Cardiac septum (tissue), 1 donor: Measurements from ENCODE around the gene PTX3. TPM values are rescaled to one million over a fixed set of nuclear protein-coding genes. Genes with fewer than 3 reads are reported as not detected.

Experiments used
- DNase-seq: peaks from one replicate; pipeline ENCODE4 v3.0.0-alpha.2; 2020; ENCODE audit warnings: low spot score
- intact Hi-C: fragments of 100-400 bp; cut with DNase I; formaldehyde crosslinking; loops from one replicate; pipeline ENCODE4 v1.14.0; 2022
- total RNA-seq: library from RNA; stranded (reverse); fragmentation: NEBNext Ultra II Directional; extraction: Animal tissue kit (Norgen Biotek cat#: 25700); gene quantifications from one replicate; pipeline ENCODE4 v1.2.1, GENCODE V29; 2021
- donor health status: DM: no; HTN: no; CAD: no.

The PTX3 gene
- total RNA-seq, 1 donor from 2014 or later, result 2.2 TPM

- no peak for DNase-seq
- intact Hi-C loops, result no loop called here
Measured at GRCh38 chr3:157418104-157418503, 18.5 kb upstream of the PTX3 start.

GRCh38 chr3:157420606-157421130, 16.0 kb upstream of the PTX3 start:
- DNase-seq, result no peak
- intact Hi-C loops, result no loop called here

- intact Hi-C loops, result no loop called here
- no peak for DNase-seq
Measured at GRCh38 chr3:157423337-157423736, 13.3 kb upstream of the PTX3 start.

- intact Hi-C loops, result no loop called here
- DNase-seq, result no peak
Measured at GRCh38 chr3:157427901-157428300, 8.7 kb upstream of the PTX3 start.

- intact Hi-C loops, result no loop called here
- no peak for DNase-seq
Measured at GRCh38 chr3:157428853-157429252, 7.8 kb upstream of the PTX3 start.

- DNase-seq, result no peak
- intact Hi-C loops, result no loop called here
Measured at GRCh38 chr3:157429708-157430107, 6.9 kb upstream of the PTX3 start.

GRCh38 chr3:157438194-157438730, 1.6 kb downstream of the PTX3 start:
- no peak for DNase-seq
- intact Hi-C loops, result no loop called here

GRCh38 chr3:157441102-157441624, 4.5 kb downstream of the PTX3 start:
- DNase-seq, result no peak
- intact Hi-C loops, result no loop called here

- intact Hi-C loops, result no loop called here
- DNase-seq, result no peak
Measured at GRCh38 chr3:157442729-157443128, 6.1 kb downstream of the PTX3 start.

GRCh38 chr3:157443905-157444796, 7.5 kb downstream of the PTX3 start:
- no peak for DNase-seq
- intact Hi-C loops, result no loop called here

- intact Hi-C loops, result no loop called here
- DNase-seq, result no peak
Measured at GRCh38 chr3:157444797-157445184, 8.1 kb downstream of the PTX3 start.

GRCh38 chr3:157445857-157446256, 9.2 kb downstream of the PTX3 start:
- DNase-seq, result no peak
- intact Hi-C loops, result no loop called here

- intact Hi-C loops, result no loop called here
- no peak for DNase-seq
Measured at GRCh38 chr3:157447026-157447694, 10.5 kb downstream of the PTX3 start.

- DNase-seq, result no peak
- intact Hi-C loops, result no loop called here
Measured at GRCh38 chr3:157452097-157452496, 15.4 kb downstream of the PTX3 start.

GRCh38 chr3:157453824-157454223, 17.2 kb downstream of the PTX3 start:
- no peak for DNase-seq
- intact Hi-C loops, result no loop called here

GRCh38 chr3:157459706-157460105, 23.1 kb downstream of the PTX3 start:
- DNase-seq, result no peak
- intact Hi-C loops, result no loop called here

- intact Hi-C loops, result no loop called here
- no peak for DNase-seq
Measured at GRCh38 chr3:157460253-157460652, 23.6 kb downstream of the PTX3 start.

- intact Hi-C loops, result no loop called here
- DNase-seq, result no peak
Measured at GRCh38 chr3:157463816-157464215, 27.2 kb downstream of the PTX3 start.

- intact Hi-C loops, result no loop called here
- no peak for DNase-seq
Measured at GRCh38 chr3:157464321-157464720, 27.7 kb downstream of the PTX3 start.

- intact Hi-C loops, result no loop called here
- DNase-seq, result no peak
Measured at GRCh38 chr3:157465741-157466140, 29.1 kb downstream of the PTX3 start.
